Left lung (tissue), 10 donors: ENCODE data around the gene SLC9A3. TPM values are rescaled to one million over a fixed set of nuclear protein-coding genes. Genes with fewer than 3 reads are reported as not detected.

Experiments used
- ATAC-seq: fragments of 200-7000 bp; cut with Tn5 transposase; one replicate; pipeline ENCODE4 v1.9.1; 2020; ENCODE audit warnings: moderate library complexity
- DNase-seq, 4 donors: peaks; one replicate each; pipeline ENCODE4 v3.0.0-alpha.2; 2013 to 2020
- H3K27ac ChIP-seq, 2 donors: fragments of 200-600 bp; sonication (generic) in 1 of 2; one replicate each; pipeline versions ENCODE4 v1.5.0 to v1.8.0; 2020 to 2021
- H3K27me3 ChIP-seq, 2 donors: fragments of 200-600 bp; sonication (generic) in 1 of 2; one replicate each; pipeline versions ENCODE4 v1.5.0 to v1.8.0; 2020 to 2021
- H3K36me3 ChIP-seq, 2 donors: fragments of 200-600 bp; sonication (generic) in 1 of 2; one replicate each; pipeline versions ENCODE4 v1.5.0 to v1.8.0; 2020 to 2021
- H3K4me1 ChIP-seq, 2 donors: fragments of 200-600 bp; one replicate each; pipeline ENCODE4 v1.8.0; 2021
- H3K4me3 ChIP-seq, 2 donors: fragments of 200-600 bp; sonication (generic) in 1 of 2; one replicate each; pipeline versions ENCODE4 v1.5.0 to v1.8.0; 2020 to 2021; ENCODE audit warnings: mild to moderate bottlenecking in 1 of 2
- H3K9me3 ChIP-seq, 2 donors: fragments of 200-600 bp; sonication (generic) in 1 of 2; one replicate each; pipeline versions ENCODE4 v1.5.0 to v1.8.0; 2020 to 2021
- CTCF ChIP-seq, 2 donors: fragments of 200-600 bp; sonication (generic) in 1 of 2; IDR thresholded peaks; one replicate each; pipeline versions ENCODE4 v1.5.0 to v1.8.0; 2021; ENCODE audit warnings: antibody characterized with exemption in 2 of 2
- intact Hi-C, 2 donors: fragments of 100-400 bp; cut with DNase I; formaldehyde crosslinking; loops; one replicate each; pipeline versions ENCODE4 v1.11.2 to v1.14.2; 2022
- polyA plus RNA-seq, 6 donors: library from polyadenylated mRNA; unstranded; fragments of 120-200 nt; gene quantifications; one replicate each; pipeline ENCODE4 v1.2.1, GENCODE V29; 2013; ENCODE audit not compliant: insufficient read length in 6 of 6
- total RNA-seq, 2 donors: library from RNA; stranded (reverse); fragmentation: NEBNext Ultra II Directional; extraction: Animal tissue kit (Norgen Biotek cat#: 25700); gene quantifications; one replicate each; pipeline ENCODE4 v1.2.1, GENCODE V29; 2021
- donor health status: DM: no; HTN: yes; CAD: no.
- donor health status: DM: no; HTN: no; CAD: no.

SLC9A3 gene
- total and polyA plus RNA-seq, 8 donors = 0.99 to 4.3 (median 2.9) TPM

DNA sequence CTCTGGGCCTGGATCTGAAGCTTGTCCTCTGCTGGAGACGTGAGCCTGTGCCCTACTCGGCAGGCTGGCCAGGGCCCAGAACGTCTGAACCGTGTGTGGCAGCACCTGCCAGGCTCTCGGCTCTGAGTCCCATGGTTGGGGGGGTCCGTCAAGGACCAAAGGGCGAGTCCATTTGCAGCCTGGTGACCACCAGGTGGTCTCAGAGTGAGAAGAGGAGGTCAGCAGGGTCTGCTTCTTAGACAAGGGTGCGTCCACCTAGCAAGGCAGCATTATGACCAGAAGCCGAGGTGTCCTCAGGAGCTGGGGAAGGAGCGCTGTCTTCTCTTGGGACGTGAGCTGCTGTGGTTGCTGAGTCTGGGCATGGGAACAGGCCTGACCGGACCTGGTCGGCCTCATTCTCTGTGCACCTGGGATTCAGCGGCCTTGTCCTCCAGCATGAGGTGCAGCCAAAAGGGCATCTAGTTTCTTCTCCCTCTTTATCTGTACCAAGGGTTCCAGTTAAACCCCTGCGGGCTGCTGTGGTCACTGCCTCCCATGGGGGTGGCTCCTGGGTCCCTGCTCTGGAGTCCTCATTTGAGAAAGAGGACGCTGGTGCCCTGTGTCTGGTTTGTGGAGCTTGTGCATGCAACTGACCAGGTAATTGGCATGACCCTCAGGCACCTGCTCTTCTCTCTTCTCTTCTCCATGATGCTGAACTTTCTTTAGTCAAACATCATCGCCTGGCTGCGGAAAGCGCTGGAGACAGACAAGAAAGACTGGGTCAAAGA, 66.9 kb downstream of the SLC9A3 start:
- Histone ChIP-seq H3K9me3 (peaks cover 0 to 3% of the 10 kb centered on the region in 2 donors), H3K27me3 (no peaks in the 10 kb centered on the region), H3K36me3 (peaks cover 0 to 100% of the 10 kb centered on the region in 2 donors), H3K4me1 (no peaks in the 10 kb centered on the region), H3K4me3 (no peak overlapping the region), H3K27ac (no peak overlapping the region)
- DNase-seq (peak in 2 of 4 donors; percentile 26 to 28), ATAC-seq (no peak)
- intact Hi-C loops = no loop called here
- no peak for TF ChIP-seq CTCF (IDR thresholded peaks at IDR 0.05)

DNA sequence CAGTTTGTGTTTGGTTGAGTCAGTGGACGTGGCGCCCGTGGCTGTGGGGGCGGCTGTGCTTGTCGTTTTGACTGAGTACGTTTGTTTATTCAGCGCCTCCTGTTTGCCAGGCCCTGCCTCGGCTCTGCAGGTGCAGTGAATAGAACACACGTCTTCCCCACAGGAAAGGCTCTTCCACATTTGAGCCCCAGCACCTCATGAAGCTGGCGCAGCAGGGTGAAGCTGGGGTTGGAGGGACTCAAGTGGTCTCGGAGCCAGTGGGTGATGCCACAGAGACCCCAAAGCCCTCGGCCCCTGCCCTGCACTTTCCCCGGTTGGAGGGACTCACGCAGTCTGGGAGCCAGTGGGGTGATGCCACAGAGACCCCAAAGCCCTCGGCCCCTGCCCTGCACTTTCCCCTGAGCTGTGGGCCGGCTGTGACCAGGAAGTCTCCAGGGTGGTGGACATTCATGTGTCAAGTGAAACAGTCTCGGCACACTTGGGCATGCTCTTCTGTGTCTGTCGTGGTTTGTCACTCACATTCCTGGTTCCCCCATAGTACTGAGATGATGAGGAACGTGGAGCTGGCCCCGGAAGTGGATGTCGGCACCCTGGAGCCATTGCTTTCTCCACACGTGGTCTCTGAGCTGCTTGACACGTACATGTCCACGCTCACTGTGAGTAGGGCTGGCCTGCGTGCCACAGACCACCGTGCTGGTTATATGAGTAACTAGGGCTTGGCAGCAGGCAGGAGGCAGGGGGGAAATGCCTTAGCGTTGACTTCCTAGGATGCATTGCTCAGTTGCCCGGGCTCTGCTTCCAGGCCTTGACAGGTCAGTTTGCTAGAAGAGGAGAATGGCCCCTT, 67.7 kb downstream of the SLC9A3 start:
- H3K27me3 ChIP-seq = no peaks in the 10 kb centered on the region
- H3K36me3 ChIP-seq = peaks cover 0 to 100% of the 10 kb centered on the region in 2 donors
- H3K4me3 ChIP-seq = no peak overlapping the region
- H3K27ac ChIP-seq = no peak overlapping the region
- ATAC-seq = no peak
- intact Hi-C loops = no loop called here
- DNase-seq = peak in 1 of 4 donors; percentile 66
- H3K9me3 ChIP-seq = peaks cover 3 to 10% of the 10 kb centered on the region in 2 donors
- TF ChIP-seq CTCF (IDR thresholded peaks at IDR 0.05) = no peak
- H3K4me1 ChIP-seq = no peaks in the 10 kb centered on the region

- peaks cover 0 to 100% of the 10 kb centered on the region in 2 donors for H3K36me3 ChIP-seq
- no peak for DNase-seq
- no peaks in the 10 kb centered on the region for H3K27me3 ChIP-seq
Measured at GRCh38 chr5:455806-456205, 68.4 kb downstream of the SLC9A3 start.

DNA sequence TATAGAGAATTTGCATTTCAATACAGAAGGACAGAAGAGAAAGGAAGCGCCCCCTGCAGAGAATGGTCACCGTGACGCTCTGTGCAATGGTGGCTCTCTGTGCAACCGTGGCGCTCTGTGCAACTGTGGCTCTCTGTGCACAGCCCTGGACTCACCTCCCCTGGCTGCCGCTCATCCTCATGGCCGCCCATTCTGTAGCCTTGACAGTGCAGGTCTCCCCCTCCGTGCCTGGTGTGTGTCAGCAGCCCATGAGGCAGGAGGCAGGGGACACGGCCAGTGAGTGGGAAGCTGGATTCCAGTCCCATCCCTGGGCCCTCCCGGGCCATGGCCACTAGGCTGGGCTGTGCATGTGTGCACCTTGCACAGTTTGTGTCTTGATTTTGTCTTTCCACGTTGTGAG, 69.3 kb downstream of the SLC9A3 start:
- H3K9me3 ChIP-seq = peaks cover 6 to 15% of the 10 kb centered on the region in 2 donors
- H3K4me3 ChIP-seq = no peak overlapping the region
- peaks cover 0 to 100% of the 10 kb centered on the region in 2 donors for H3K36me3 ChIP-seq
- H3K27me3 ChIP-seq = no peaks in the 10 kb centered on the region
- no peak overlapping the region for H3K27ac ChIP-seq
- H3K4me1 ChIP-seq = no peaks in the 10 kb centered on the region
- no peak for TF ChIP-seq CTCF (IDR thresholded peaks at IDR 0.05)
- intact Hi-C loops = no loop called here
- ATAC-seq = no peak
- peak in 1 of 4 donors; percentile 70 for DNase-seq

More at GRCh38 chr5:455806-456205, 68.4 kb downstream of the SLC9A3 start:
- no peak for TF ChIP-seq CTCF (IDR thresholded peaks at IDR 0.05)
- Histone ChIP-seq H3K4me1 (no peaks in the 10 kb centered on the region), H3K4me3 (no peak overlapping the region), H3K27ac (no peak overlapping the region), H3K9me3 (peaks cover 6 to 15% of the 10 kb centered on the region in 2 donors)
- intact Hi-C loops = no loop called here
- ATAC-seq = no peak
